Skeletal muscle satellite cell (primary cell): ENCODE results near the gene DUSP21.
"Not testable (repeated sequence)": the region's sequence is repeated elsewhere in the genome, so short reads cannot be mapped to it uniquely, and the experiment has no call there.

Source experiments
- H3K27me3 ChIP-seq: 2 replicates; pipeline ENCODE4 v1.7.0; 2013; ENCODE audit warnings: low read length; ENCODE audit not compliant: control insufficient read depth, insufficient read depth
- H3K36me3 ChIP-seq: 2 replicates; pipeline ENCODE4 v1.7.0; 2013; ENCODE audit warnings: mild to moderate bottlenecking, control low read depth, low read length; ENCODE audit not compliant: insufficient read depth
- H3K4me1 ChIP-seq: 2 replicates; pipeline ENCODE4 v1.7.0; 2013; ENCODE audit warnings: low read length; ENCODE audit not compliant: control insufficient read depth, insufficient read depth
- H3K4me2 ChIP-seq: 2 replicates; pipeline ENCODE4 v1.7.0; 2013; ENCODE audit warnings: mild to moderate bottlenecking, low read length
- H3K4me3 ChIP-seq: 2 replicates; pipeline ENCODE4 v1.7.0; 2013; ENCODE audit warnings: low read length
- H3K9ac ChIP-seq: 2 replicates; pipeline ENCODE4 v1.7.0; 2013; ENCODE audit warnings: mild to moderate bottlenecking, low read depth, low read length, moderate library complexity
- H3K9me3 ChIP-seq: replicated peaks from 2 replicates; pipeline ENCODE4 v1.7.0; 2013; ENCODE audit warnings: mild to moderate bottlenecking, control low read depth, low read length

The DUSP21 gene

GRCh38 chrX:44844204-44844603 is 383 bp downstream of the DUSP21 start:
- Histone ChIP-seq H3K36me3 (no peaks in the 10 kb centered on the region), H3K4me2 (no peak overlapping the region), H3K9ac (no peak overlapping the region), H3K4me1 (no peaks in the 10 kb centered on the region), H3K27me3 (peaks cover 4% of the 10 kb centered on the region), H3K9me3 (no peaks in the 10 kb centered on the region), H3K4me3 (no peak overlapping the region)

- H3K9ac ChIP-seq, H3K36me3 ChIP-seq, H3K4me1 ChIP-seq, H3K4me3 ChIP-seq, H3K4me2 ChIP-seq, H3K27me3 ChIP-seq, H3K9me3 ChIP-seq: not testable (repeated sequence)
Observed at GRCh38 chrX:44850891-44851290, 7.1 kb downstream of the DUSP21 start.

GRCh38 chrX:44871114-44871645 is 27.4 kb downstream of the DUSP21 start:
- Histone ChIP-seq H3K36me3 (no peaks in the 10 kb centered on the region), H3K27me3 (no peaks in the 10 kb centered on the region), H3K4me1 (peaks cover 6% of the 10 kb centered on the region), H3K4me3 (peak overlapping the region; percentile 74), H3K9me3 (no peaks in the 10 kb centered on the region), H3K9ac (peak overlapping the region; percentile 87), H3K4me2 (peak overlapping the region; percentile 94)

- peak overlapping the region; percentile 87 for H3K9ac ChIP-seq
- H3K4me3 ChIP-seq, result peak overlapping the region; percentile 74
- no peaks in the 10 kb centered on the region for H3K36me3 ChIP-seq
- no peaks in the 10 kb centered on the region for H3K27me3 ChIP-seq
- peaks cover 6% of the 10 kb centered on the region for H3K4me1 ChIP-seq
- no peaks in the 10 kb centered on the region for H3K9me3 ChIP-seq
- peak overlapping the region; percentile 94 for H3K4me2 ChIP-seq
Observed at GRCh38 chrX:44871931-44872820, 28.4 kb downstream of the DUSP21 start.

- Histone ChIP-seq H3K4me2 (peak within 1 kb of the TSS; percentile 94), H3K9ac (peak within 1 kb of the TSS; percentile 87), H3K9me3 (no peaks in the 10 kb centered on the region), H3K4me3 (peak within 1 kb of the TSS; percentile 74), H3K27me3 (no peaks in the 10 kb centered on the region), H3K36me3 (no peaks in the 10 kb centered on the region), H3K4me1 (peaks cover 6% of the 10 kb centered on the region)
Observed at GRCh38 chrX:44872821-44873414, 29.1 kb downstream of the DUSP21 start, which contains the start of gene KDM6A. Gene KDM6A (plus strand): TSS chrX:44873188. CDS start chrX:44873552, 364 bp downstream.

GRCh38 chrX:44873415-44874276 is 29.8 kb downstream of the DUSP21 start:
- H3K4me2 ChIP-seq, result peak overlapping the region; percentile 84
- no peaks in the 10 kb centered on the region for H3K36me3 ChIP-seq
- no peaks in the 10 kb centered on the region for H3K9me3 ChIP-seq
- H3K4me3 ChIP-seq, result peak overlapping the region; percentile 74
- H3K4me1 ChIP-seq, result peaks cover 6% of the 10 kb centered on the region
- no peaks in the 10 kb centered on the region for H3K27me3 ChIP-seq
- peak overlapping the region; percentile 87 for H3K9ac ChIP-seq

GRCh38 chrX:44874420-44875184 is 30.8 kb downstream of the DUSP21 start:
- Histone ChIP-seq H3K9ac (peak overlapping the region; percentile 87), H3K4me3 (peak overlapping the region; percentile 74), H3K36me3 (no peaks in the 10 kb centered on the region), H3K4me2 (peak overlapping the region; percentile 84), H3K9me3 (no peaks in the 10 kb centered on the region), H3K4me1 (peaks cover 6% of the 10 kb centered on the region), H3K27me3 (no peaks in the 10 kb centered on the region)

GRCh38 chrX:44875185-44875489 is 31.3 kb downstream of the DUSP21 start:
- H3K27me3 ChIP-seq, result no peaks in the 10 kb centered on the region
- H3K36me3 ChIP-seq, result no peaks in the 10 kb centered on the region
- peak overlapping the region; percentile 87 for H3K9ac ChIP-seq
- no peaks in the 10 kb centered on the region for H3K9me3 ChIP-seq
- H3K4me3 ChIP-seq, result peak overlapping the region; percentile 74
- H3K4me1 ChIP-seq, result peaks cover 6% of the 10 kb centered on the region
- H3K4me2 ChIP-seq, result peak overlapping the region; percentile 84

GRCh38 chrX:44876086-44876485 is 32.3 kb downstream of the DUSP21 start:
- Histone ChIP-seq H3K9me3 (no peaks in the 10 kb centered on the region), H3K4me3 (peak overlapping the region; percentile 74), H3K4me1 (peaks cover 6% of the 10 kb centered on the region), H3K36me3 (no peaks in the 10 kb centered on the region), H3K9ac (peak overlapping the region; percentile 87), H3K27me3 (no peaks in the 10 kb centered on the region), H3K4me2 (peak overlapping the region; percentile 84)

- no peak overlapping the region for H3K9ac ChIP-seq
Observed at GRCh38 chrX:44876767-44877166, 32.9 kb downstream of the DUSP21 start.

More at GRCh38 chrX:44876767-44877166, 32.9 kb downstream of the DUSP21 start:
- Histone ChIP-seq H3K4me2 (no peak overlapping the region), H3K27me3 (no peaks in the 10 kb centered on the region), H3K4me3 (no peak overlapping the region), H3K9me3 (no peaks in the 10 kb centered on the region), H3K36me3 (no peaks in the 10 kb centered on the region), H3K4me1 (peaks cover 6% of the 10 kb centered on the region)
